Gastrocnemius medialis (tissue), 4 donors: ENCODE measurements around the gene TDRD7.

Source experiments
- CTCF ChIP-seq, 5 experiments: fragments of 450-650 bp in 3 of 5; fragments of 200-600 bp in 2 of 5; sonication (generic) in 2 of 5; IDR thresholded peaks in 4 of 5; conservative IDR thresholded peaks in 1 of 5; 1 replicate in 4 of 5; 2 replicates in 1 of 5; pipeline ENCODE4 v1.5.1; 2016 to 2019; ENCODE audit warnings: antibody characterized with exemption in 5 of 5, mild to moderate bottlenecking in 3 of 5, moderate library complexity in 3 of 5
- POLR2A ChIP-seq, 2 donors: fragments of 450-650 bp; IDR thresholded peaks; one replicate each; pipeline ENCODE4 v1.6.1; 2017; ENCODE audit warnings: antibody characterized with exemption in 2 of 2, mild to moderate bottlenecking in 2 of 2, moderate library complexity in 2 of 2

DNA sequence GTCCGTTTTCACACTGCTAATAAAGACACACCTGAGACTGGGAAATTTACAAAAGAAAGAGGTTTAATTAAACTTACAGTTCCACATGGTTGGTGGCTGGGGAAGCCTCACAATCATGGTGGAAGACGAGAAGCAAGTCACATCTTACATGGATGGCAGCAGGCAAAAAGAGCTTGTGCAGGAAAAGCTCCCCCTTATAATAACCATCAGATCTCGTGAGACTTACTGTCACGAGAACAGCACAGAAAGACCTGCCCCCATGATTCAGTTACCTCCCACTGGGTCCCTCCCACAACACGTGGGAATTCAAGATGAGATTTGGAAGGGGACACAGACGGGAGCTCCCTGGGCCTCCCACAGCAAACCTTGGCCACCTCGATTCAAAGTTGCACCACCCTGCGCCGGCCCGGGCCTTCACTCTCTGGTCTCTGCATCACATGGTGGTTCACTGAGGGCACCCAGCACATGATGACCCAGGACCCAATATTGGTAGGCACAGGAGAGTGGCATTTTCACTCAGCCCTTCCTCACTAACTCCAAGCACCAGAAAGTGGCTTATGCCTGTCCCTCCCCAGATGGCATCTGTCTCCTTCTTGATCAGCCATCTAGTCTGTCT is 21.0 kb upstream of the TDRD7 start:
- no peak for TF ChIP-seq CTCF (IDR thresholded peaks at IDR 0.05 in 4 of 5, conservative IDR thresholded peaks at IDR 0.05 in 1 of 5)
- no peak for TF ChIP-seq POLR2A (IDR thresholded peaks at IDR 0.05)
